Upper lobe of left lung (tissue), 4 donors: ENCODE measurements around the gene SDC3.

Experiments
- CTCF ChIP-seq, 6 experiments: fragments of 450-650 bp in 4 of 6; fragments of 200-600 bp in 2 of 6; sonication (generic) in 2 of 6; IDR thresholded peaks; one replicate each; pipeline ENCODE4 v1.5.1; 2016 to 2019; ENCODE audit warnings: antibody characterized with exemption in 6 of 6
- POLR2A ChIP-seq, 4 donors: fragments of 450-650 bp; IDR thresholded peaks; one replicate each; pipeline ENCODE4 v1.5.1; 2016 to 2017; ENCODE audit warnings: antibody characterized with exemption in 4 of 4, mild to moderate bottlenecking in 2 of 4

GRCh38 chr1:30908696-30909364 is at the start of gene SDC3:
- TF ChIP-seq CTCF (IDR thresholded peaks at IDR 0.05) (no peak), POLR2A (IDR thresholded peaks at IDR 0.05) (no peak)
